HepG2 (cell line): ENCODE results near the gene SLC25A45. TPM values are rescaled to one million over a fixed set of nuclear protein-coding genes. Genes with fewer than 3 reads are reported as not detected.
A peak's percentile ranks its signal among the peaks of the same experiment; 100 is the strongest.

ENCODE experiments used
- ATAC-seq: fragments of 200-7000 bp; cut with Tn5 transposase; 3 replicates; pipeline ENCODE4 v1.9.1; 2020; ENCODE audit warnings: mild to moderate bottlenecking, moderate library complexity
- BruUV-seq: library from RNA; stranded (reverse); fragments of 400-500 nt; replicated peaks from 2 replicates; lab custom pipeline; 2021; lab: Mats Ljungman, UMichigan
- CTCF ChIA-PET: fragments of 300-600 bp; formaldehyde crosslinking; extraction: SDS; loops from one replicate; lab custom pipeline; 2021; ENCODE audit warnings: low total read pairs, inconsistent platforms, low intra/inter-chr PET ratio; lab: Yijun Ruan, JAX
- POLR2A ChIA-PET: fragments of 350-600 bp; sonication (Branson Sonifier 250); formaldehyde crosslinking; loops from one replicate; lab custom pipeline; 2020; ENCODE audit warnings: antibody characterized with exemption, inconsistent platforms; lab: Yijun Ruan, JAX
- DNase-seq: peaks from one replicate; pipeline ENCODE4 v3.0.0-alpha.2; 2015; ENCODE audit warnings: low spot score
- FAIRE-seq: peaks from 3 replicates; lab custom pipeline; 2011; peaks lifted over from hg19 to GRCh38; lab: Jason Lieb, UNC
- H2AFZ ChIP-seq: one replicate; pipeline ENCODE4 v1.6.1; 2011; ENCODE audit warnings: low read length, inconsistent platforms
- H3K27ac ChIP-seq: fragments of 300-600 bp; 3 replicates; pipeline ENCODE4 v1.8.0; 2011; ENCODE audit warnings: mixed run types, mild to moderate bottlenecking, mixed read lengths, low read length, inconsistent platforms; ENCODE audit not compliant: insufficient read depth; ENCODE audit errors: extremely low read length
- H3K27me3 ChIP-seq, 2 experiments: fragments of 200-600 bp in 1 of 2; 2 replicates in 1 of 2; 3 replicates in 1 of 2; pipeline versions ENCODE4 v1.6.0 to v1.8.0; 2011; ENCODE audit warnings: low read length in 2 of 2, mild to moderate bottlenecking in 2 of 2, moderate library complexity in 2 of 2, inconsistent platforms in 1 of 2; ENCODE audit not compliant: insufficient read depth in 2 of 2, control insufficient read depth in 1 of 2
- H3K36me3 ChIP-seq, 2 experiments: fragments of 200-600 bp in 1 of 2; replicated peaks in 1 of 2; 2 replicates in 1 of 2; 3 replicates in 1 of 2; pipeline versions ENCODE4 v1.5.1 to v1.8.0; 2011; ENCODE audit warnings: low read length in 2 of 2, inconsistent platforms in 1 of 2; ENCODE audit not compliant: insufficient read depth in 2 of 2, control insufficient read depth in 1 of 2
- H3K4me1 ChIP-seq: 2 replicates; pipeline ENCODE4 v1.5.1; 2012; ENCODE audit warnings: low read length, inconsistent platforms; ENCODE audit not compliant: insufficient read depth
- H3K4me2 ChIP-seq: 2 replicates; pipeline ENCODE4 v1.6.0; 2011; ENCODE audit warnings: low read depth, low read length, inconsistent platforms
- H3K4me3 ChIP-seq, 3 experiments: fragments of 200-600 bp in 1 of 3; sonication (generic), shearing (Covaris generic) in 1 of 3; replicated peaks in 1 of 3; 2 replicates each; pipeline ENCODE4 v1.5.1; 2011 to 2016; ENCODE audit warnings: low read length in 3 of 3, inconsistent platforms in 2 of 3, low read depth in 2 of 3, mild to moderate bottlenecking in 2 of 3, control low read depth in 1 of 3, mixed read lengths in 1 of 3; ENCODE audit not compliant: insufficient read depth in 1 of 3
- H3K79me2 ChIP-seq: one replicate; pipeline ENCODE4 v1.6.1; 2011; ENCODE audit warnings: low read length, inconsistent platforms; ENCODE audit not compliant: insufficient read depth
- H3K9ac ChIP-seq: 2 replicates; pipeline ENCODE4 v1.6.0; 2011; ENCODE audit warnings: mild to moderate bottlenecking, low read depth, low read length, inconsistent platforms; ENCODE audit not compliant: insufficient read depth
- H3K9me3 ChIP-seq: 2 replicates; pipeline ENCODE4 v1.5.1; 2012; ENCODE audit warnings: mild to moderate bottlenecking, low read length
- H4K20me1 ChIP-seq: 2 replicates; pipeline ENCODE4 v1.6.0; 2011; ENCODE audit warnings: inconsistent platforms, mild to moderate bottlenecking, low read length, moderate library complexity; ENCODE audit not compliant: insufficient read depth
- ATF7-NPFF ChIP-seq: sonication (generic); formaldehyde crosslinking; IDR thresholded peaks from 2 replicates; pipeline ENCODE4 v1.8.1; 2023; ENCODE audit warnings: mild to moderate bottlenecking, low read depth, missing genetic modification reagents, moderate library complexity
- ATRX ChIP-seq: sonication (generic); formaldehyde crosslinking; IDR thresholded peaks from 2 replicates; pipeline ENCODE4 v1.4.0; 2020; ENCODE audit warnings: missing genetic modification reagents, borderline replicate concordance
- E2F1 ChIP-seq: sonication (generic); formaldehyde crosslinking; IDR thresholded peaks from 2 replicates; pipeline ENCODE4 v1.5.0; 2020; ENCODE audit warnings: missing genetic modification reagents
- ETV6 ChIP-seq: sonication (generic); formaldehyde crosslinking; conservative IDR thresholded peaks from 2 replicates; pipeline ENCODE4 v1.4.0; 2020; ENCODE audit warnings: missing genetic modification reagents
- ISL2 ChIP-seq: sonication (generic); formaldehyde crosslinking; IDR thresholded peaks from 2 replicates; pipeline ENCODE4 v1.5.0; 2020; ENCODE audit warnings: missing genetic modification reagents
- LBX2 ChIP-seq: sonication (generic); formaldehyde crosslinking; IDR thresholded peaks from 2 replicates; pipeline ENCODE4 v1.5.0; 2020; ENCODE audit warnings: missing genetic modification reagents, mild to moderate bottlenecking, borderline replicate concordance
- TBL1XR1 ChIP-seq: fragments of 150-350 bp; IDR thresholded peaks from 2 replicates; pipeline ENCODE4 v1.6.1; 2014; ENCODE audit warnings: borderline replicate concordance, low read length; ENCODE audit not compliant: partially characterized antibody
- ZBTB46 ChIP-seq: sonication (generic); formaldehyde crosslinking; IDR thresholded peaks from 2 replicates; pipeline ENCODE4 v1.4.0; 2020; ENCODE audit warnings: mild to moderate bottlenecking, missing genetic modification reagents, borderline replicate concordance
- ZBTB49 ChIP-seq: sonication (generic); formaldehyde crosslinking; IDR thresholded peaks from 2 replicates; pipeline ENCODE4 v1.4.0; 2020; ENCODE audit warnings: missing genetic modification reagents, borderline replicate concordance
- ZNF136 ChIP-seq: sonication (generic); formaldehyde crosslinking; IDR thresholded peaks from 2 replicates; pipeline ENCODE4 v1.8.1; 2022; ENCODE audit warnings: low read depth, mild to moderate bottlenecking, moderate library complexity, missing genetic modification reagents
- ZNF263 ChIP-seq: sonication (generic); formaldehyde crosslinking; IDR thresholded peaks from 2 replicates; pipeline ENCODE4 v1.4.0; 2020; ENCODE audit warnings: missing genetic modification reagents
- ZNF512B ChIP-seq: sonication (generic); formaldehyde crosslinking; IDR thresholded peaks from 2 replicates; pipeline ENCODE4 v1.5.1; 2020; ENCODE audit warnings: missing genetic modification reagents, mild to moderate bottlenecking, borderline replicate concordance
- ZNF83 ChIP-seq: sonication (generic); formaldehyde crosslinking; IDR thresholded peaks from 2 replicates; pipeline ENCODE4 v1.4.0; 2020; ENCODE audit warnings: missing genetic modification reagents, mild to moderate bottlenecking, borderline replicate concordance
- WGBS: methylation state at CpG from one replicate; pipeline ENCODE4 v1.1.6; 2017; ENCODE audit warnings: low lambda C conversion rate; 5-methylcytosine and 5-hydroxymethylcytosine counted together
- in situ Hi-C: cut with HindIII; loops from 2 replicates; pipeline ENCODE4 v1.10.0; 2017; ENCODE audit warnings: low pct_unique_long_range_greater_than_20kb; ENCODE audit not compliant: extremely low pct_ligation_motif_present
- intact Hi-C: fragments of 100-400 bp; cut with micrococcal nuclease; formaldehyde crosslinking; loops from one replicate; pipeline ENCODE4 v1.10.0; 2022; ENCODE audit not compliant: unreplicated experiment
- polyA plus RNA-seq, 8 experiments: library from polyadenylated mRNA; depleted of rRNA in 3 of 8; stranded (reverse) in 7 of 8; unstranded in 1 of 8; fragments of >200 nt; fragmentation: Illumina TruSeq in 4 of 8; extraction: Trizol in 4 of 8; gene quantifications; 2 replicates each; pipeline versions ENCODE4 v1.2.1 to v1.2.3, GENCODE V29; 2011 to 2016; ENCODE audit warnings: low read depth in 4 of 8, missing spikeins in 1 of 8, mixed read lengths in 1 of 8; ENCODE audit not compliant: insufficient read depth in 1 of 8
- total RNA-seq, 5 experiments: library from RNA; depleted of rRNA; stranded (reverse); fragments of >200 nt; fragmentation: Illumina TruSeq; extraction: Trizol; gene quantifications; 2 replicates each; pipeline ENCODE4 v1.2.3, GENCODE V29; 2016; ENCODE audit warnings: low read depth in 1 of 5

SLC25A45 gene
- total and polyA plus RNA-seq, 2 of the 13 experiments (the other 11 are each of a cell fraction or from before 2014, with no cell fraction given): 1.2 to 3.4 TPM

GRCh38 chr11:65338676-65339075 is 43.8 kb downstream of the SLC25A45 start (continued):
- TF ChIP-seq TBL1XR1 (no peak), ETV6 (CRISPR knock-in tag) (no peak), ZNF263 (CRISPR knock-in tag) (no peak), ZNF512B (no peak), ATRX (no peak)

- CTCF ChIA-PET: no interaction called here
- no TSS peak for BruUV-seq
- H3K27ac ChIP-seq: peak overlapping the region; percentile 74
- DNase-seq (no peak), ATAC-seq (no peak), FAIRE-seq (no peak)
- in situ Hi-C loops (no loop called here), intact Hi-C loops (no loop called here)
- no peaks in the 10 kb centered on the region; a peak in 1 of 5 replicates for H3K27me3 ChIP-seq
- H3K9me3 ChIP-seq: no peaks in the 10 kb centered on the region
- peak overlapping the region; percentile 93 for H3K9ac ChIP-seq
- H3K79me2 ChIP-seq: peaks cover 46% of the 10 kb centered on the region
- peaks cover 2 to 5% of the 10 kb centered on the region in 2 experiments; a peak in 3 of 5 replicates for H3K36me3 ChIP-seq
- peaks cover 20% of the 10 kb centered on the region for H3K4me1 ChIP-seq
- 0% methylated on average over 5 of the region's 5 CpGs for whole genome bisulfite sequencing
- H3K4me2 ChIP-seq: peak overlapping the region; percentile 86
- TF ChIP-seq ZNF83 (no peak), ZBTB46 (CRISPR knock-in tag) (no peak), ISL2 (CRISPR knock-in tag) (no peak), ATF7-NPFF (no peak), LBX2 (CRISPR knock-in tag) (no peak), ZBTB49 (no peak), ZNF136 (CRISPR knock-in tag) (no peak), E2F1 (no peak)
- no peaks in the 10 kb centered on the region for H4K20me1 ChIP-seq
- H3K4me3 ChIP-seq: peak overlapping the region; percentile 86 to 99 (median 98)
- POLR2A ChIA-PET: interaction anchor here (0.7 to 7.3 kb wide), 10 partner anchors 19 to 173 kb away, joined by 3 to 87 read pairs (median 13); partner anchors contain the start of genes CDC42EP2, MALAT1 and POLA2
- no peak overlapping the region for H2AFZ ChIP-seq
Observed at GRCh38 chr11:65334696-65335295, 47.6 kb downstream of the SLC25A45 start.
